K562 (cell line): ENCODE results near the gene SNRPD2. TPM values are rescaled to one million over a fixed set of nuclear protein-coding genes. Genes with fewer than 3 reads are reported as not detected.

Experiments
- CGGBP1 ChIP-seq: fragments of 250-450 bp; sonication (Bioruptor Pico); IDR thresholded peaks from 2 replicates; pipeline ENCODE4 v1.9.0; 2021; ENCODE audit warnings: mild to moderate bottlenecking
- CREM ChIP-seq: IDR thresholded peaks from 2 replicates; pipeline ENCODE4 v1.6.1; 2014; ENCODE audit warnings: antibody characterized with exemption, low read depth
- HMGN3 ChIP-seq: IDR thresholded peaks from 2 replicates; pipeline ENCODE4 v1.6.1; 2011; ENCODE audit warnings: borderline replicate concordance, low read depth, mild to moderate bottlenecking, mixed read lengths, low read length; ENCODE audit not compliant: insufficient read length; ENCODE audit errors: extremely low read depth
- JUN ChIP-seq, 2 experiments: sonication (generic) in 1 of 2; formaldehyde crosslinking in 1 of 2; IDR thresholded peaks; 2 replicates each; pipeline versions ENCODE4 v1.6.1 to v1.8.0; 2012 to 2022; ENCODE audit warnings: borderline replicate concordance in 2 of 2, mild to moderate bottlenecking in 2 of 2, improper control_type of control experiment in 1 of 2, low read depth in 1 of 2, low read length in 1 of 2, missing genetic modification reagents in 1 of 2
- MLX ChIP-seq, 2 experiments: fragments of 450-650 bp in 1 of 2; sonication (generic) in 1 of 2; formaldehyde crosslinking; conservative IDR thresholded peaks; 2 replicates each; pipeline versions ENCODE4 v1.4.0 to v1.8.1; 2020 to 2022; ENCODE audit warnings: mild to moderate bottlenecking in 1 of 2, missing genetic modification reagents in 1 of 2
- MXD1 ChIP-seq: fragments of 250-450 bp; sonication (Bioruptor Pico); IDR thresholded peaks from 2 replicates; pipeline ENCODE4 v1.8.0; 2021; ENCODE audit warnings: borderline replicate concordance, mild to moderate bottlenecking, moderate library complexity; ENCODE audit not compliant: poor library complexity, severe bottlenecking
- NFATC3 ChIP-seq: fragments of 450-650 bp; IDR thresholded peaks from 2 replicates; pipeline ENCODE4 v1.6.1; 2017; ENCODE audit warnings: mild to moderate bottlenecking
- PATZ1 ChIP-seq: fragments of 250-450 bp; sonication (Bioruptor Pico); IDR thresholded peaks from 2 replicates; pipeline ENCODE4 v1.5.0; 2020; ENCODE audit warnings: mild to moderate bottlenecking, borderline replicate concordance
- PRPF4 ChIP-seq: fragments of 200-400 bp; formaldehyde crosslinking; IDR thresholded peaks from one replicate; pipeline ENCODE4 v1.6.1; 2017; ENCODE audit warnings: low read length, low read depth, mild to moderate bottlenecking; ENCODE audit not compliant: insufficient read depth, poor library complexity, severe bottlenecking
- SRSF1 ChIP-seq: fragments of 200-400 bp; formaldehyde crosslinking; IDR thresholded peaks from 2 replicates; pipeline ENCODE4 v1.6.1; 2017; ENCODE audit warnings: mild to moderate bottlenecking, low read depth, low read length, moderate library complexity
- STAT5A ChIP-seq: IDR thresholded peaks from 2 replicates; pipeline ENCODE4 v1.6.1; 2012; ENCODE audit warnings: low read length, inconsistent platforms, borderline replicate concordance
- TAF15 ChIP-seq: fragments of 200-400 bp; formaldehyde crosslinking; IDR thresholded peaks from 2 replicates; pipeline ENCODE4 v1.6.1; 2017; ENCODE audit warnings: mild to moderate bottlenecking, low read depth, low read length, moderate library complexity
- ZBTB26 ChIP-seq: fragments of 450-650 bp; formaldehyde crosslinking; IDR thresholded peaks from 2 replicates; pipeline ENCODE4 v1.4.0; 2022; ENCODE audit warnings: missing genetic modification characterization
- ZNF436 ChIP-seq: fragments of 250-450, 450-650 bp; sonication (Bioruptor Pico); formaldehyde crosslinking; IDR thresholded peaks from 2 replicates; pipeline ENCODE4 v1.7.0; 2020; ENCODE audit warnings: mild to moderate bottlenecking
- ZNF57 ChIP-seq: fragments of 450-650 bp; formaldehyde crosslinking; IDR thresholded peaks from 2 replicates; pipeline ENCODE4 v1.4.0; 2020; ENCODE audit warnings: mild to moderate bottlenecking, moderate library complexity
- ZNF830 ChIP-seq: fragments of 250-450 bp; sonication (Bioruptor Pico); IDR thresholded peaks from 2 replicates; pipeline ENCODE4 v1.5.0; 2021; ENCODE audit warnings: mild to moderate bottlenecking
- polyA plus RNA-seq, 8 experiments: library from polyadenylated mRNA; depleted of rRNA in 4 of 8; stranded (reverse) in 5 of 8; unstranded in 3 of 8; fragments of >200 nt; fragmentation: Nextera tagmentation in 2 of 8; fragmentation: Illumina TruSeq in 1 of 8; extraction: Ambion mirVana in 2 of 8; extraction: Trizol in 1 of 8; gene quantifications; 2 replicates each; pipeline versions ENCODE4 v1.2.1 to v1.2.3, GENCODE V29; 2011 to 2014; ENCODE audit warnings: inconsistent platforms in 1 of 8, missing spikeins in 1 of 8
- total RNA-seq, 7 experiments: library from RNA; depleted of rRNA in 6 of 7; stranded (reverse); fragments of >200 nt in 6 of 7; fragmentation: Illumina TruSeq in 2 of 7; extraction: Trizol in 2 of 7; gene quantifications; 2 replicates each; pipeline versions ENCODE4 v1.2.1 to v1.2.3, GENCODE V29; 2011 to 2021; ENCODE audit warnings: low replicate concordance in 1 of 7
- TF ChIP-seq, protein P1 (sequence below): sonication (generic); formaldehyde crosslinking; IDR thresholded peaks from 2 replicates; pipeline ENCODE4 v1.8.0; 2022; ENCODE audit warnings: missing genetic modification reagents, mild to moderate bottlenecking, borderline replicate concordance

Gene SNRPD2
- total and polyA plus RNA-seq, 9 of the 15 experiments (the other 6 are each of a cell fraction or from before 2014, with no cell fraction given), result 728 to 4,411 (median 1,029) TPM

DNA sequence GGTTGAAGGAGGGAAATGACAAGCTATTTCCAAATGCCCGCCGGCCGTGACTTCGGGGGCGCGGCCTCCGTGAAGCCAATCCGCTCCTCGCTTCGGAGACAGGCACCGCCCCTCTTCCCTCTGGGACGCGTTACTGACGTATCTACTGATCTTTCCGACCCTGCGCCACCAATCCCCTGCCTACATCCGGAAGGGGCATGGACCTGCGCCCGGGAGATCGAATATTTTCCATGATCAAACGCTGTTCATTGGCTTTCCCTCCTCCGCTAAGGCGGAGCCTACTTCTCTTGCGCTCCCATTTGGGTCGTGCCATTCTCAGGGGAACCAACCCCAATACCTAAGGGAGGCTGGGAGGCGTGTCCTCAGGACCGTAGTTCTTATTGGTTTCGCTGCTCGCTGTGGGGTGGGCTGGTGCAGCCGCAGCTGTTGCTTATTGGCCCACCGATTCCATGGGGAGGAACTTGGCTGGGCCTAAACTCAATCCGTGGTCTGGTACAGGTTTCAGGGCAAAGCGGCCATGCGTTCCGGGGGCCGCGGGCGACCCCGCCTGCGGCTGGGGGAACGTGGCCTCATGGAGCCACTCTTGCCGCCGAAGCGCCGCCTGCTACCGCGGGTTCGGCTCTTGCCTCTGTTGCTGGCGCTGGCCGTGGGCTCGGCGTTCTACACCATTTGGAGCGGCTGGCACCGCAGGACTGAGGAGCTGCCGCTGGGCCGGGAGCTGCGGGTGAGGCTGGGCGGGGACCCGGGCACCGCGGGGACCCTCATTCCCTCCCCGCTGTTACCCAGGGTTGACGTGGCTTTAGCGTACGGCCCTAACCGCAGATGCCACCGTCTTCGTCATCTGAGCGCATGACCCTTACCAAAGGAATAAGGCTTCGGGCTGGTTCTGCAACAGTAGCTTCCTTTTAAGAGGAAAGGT, 693 bp upstream of the SNRPD2 start, which contains the start of gene QPCTL (continued):
- TF ChIP-seq MXD1 (CRISPR knock-in tag) (no peak), TAF15 (no peak), NFATC3 (no peak), PATZ1 (CRISPR knock-in tag) (no peak), CREM (peak; percentile 93), STAT5A (no peak), MLX (CRISPR knock-in tag; conservative IDR thresholded peaks at IDR 0.05) (no peak; a peak in 1 of 4 replicates), CGGBP1 (CRISPR knock-in tag) (no peak), ZNF830 (CRISPR knock-in tag) (no peak), ZNF57 (no peak), PRPF4 (no peak), HMGN3 (no peak), ZNF436 (CRISPR knock-in tag) (no peak), JUN (IDR thresholded peaks at IDR 0.05; ENCODE audit: borderline replicate concordance, low read depth, low read length) (peak; percentile 49; the same call in 1 of the 2 replicates), JUN (CRISPR knock-in tag; IDR thresholded peaks at IDR 0.05; ENCODE audit: borderline replicate concordance) (peak; percentile 71; the same call in 1 of the 2 replicates), ZBTB26 (CRISPR knock-in tag) (no peak), SRSF1 (no peak)
- TF ChIP-seq, protein P1, sequence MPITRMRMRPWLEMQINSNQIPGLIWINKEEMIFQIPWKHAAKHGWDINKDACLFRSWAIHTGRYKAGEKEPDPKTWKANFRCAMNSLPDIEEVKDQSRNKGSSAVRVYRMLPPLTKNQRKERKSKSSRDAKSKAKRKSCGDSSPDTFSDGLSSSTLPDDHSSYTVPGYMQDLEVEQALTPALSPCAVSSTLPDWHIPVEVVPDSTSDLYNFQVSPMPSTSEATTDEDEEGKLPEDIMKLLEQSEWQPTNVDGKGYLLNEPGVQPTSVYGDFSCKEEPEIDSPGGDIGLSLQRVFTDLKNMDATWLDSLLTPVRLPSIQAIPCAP (CRISPR knock-in tag), result no peak
